HG02981 (cell line): ENCODE results near the gene INPP5D.
"Not testable (repeated sequence)": the region's sequence is repeated elsewhere in the genome, so short reads cannot be mapped to it uniquely, and the experiment has no call there.

Experiments used
- ATAC-seq: cut with Tn5 transposase; IDR thresholded peaks from one replicate; pipeline ENCODE4 v1.9.1; 2021; ENCODE audit warnings: mild to moderate bottlenecking, moderate library complexity; ENCODE audit not compliant: unreplicated experiment

Gene INPP5D

GRCh38 chr2:233140077-233140585, 80.0 kb downstream of the INPP5D start:
- ATAC-seq, result no peak

DNA sequence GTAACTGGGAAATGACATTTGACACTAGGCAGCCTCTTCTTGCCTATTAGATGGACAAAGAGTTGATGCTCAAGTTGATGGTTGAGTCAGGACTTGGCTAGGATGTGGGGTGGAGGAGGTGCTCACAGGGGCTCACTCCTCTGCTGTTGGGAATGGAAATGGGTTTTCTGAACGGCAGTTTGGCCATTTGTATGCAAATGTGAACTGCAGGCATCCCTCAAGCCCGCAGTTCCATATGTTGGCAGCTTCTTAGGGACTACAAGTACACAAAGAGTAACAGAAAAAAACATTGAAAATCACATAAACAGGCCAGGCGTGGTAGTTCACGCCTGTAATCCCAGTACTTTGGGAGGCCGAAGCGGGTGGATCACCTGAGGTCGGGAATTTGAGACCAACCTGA, 80.8 kb downstream of the INPP5D start:
- ATAC-seq, result no peak

DNA sequence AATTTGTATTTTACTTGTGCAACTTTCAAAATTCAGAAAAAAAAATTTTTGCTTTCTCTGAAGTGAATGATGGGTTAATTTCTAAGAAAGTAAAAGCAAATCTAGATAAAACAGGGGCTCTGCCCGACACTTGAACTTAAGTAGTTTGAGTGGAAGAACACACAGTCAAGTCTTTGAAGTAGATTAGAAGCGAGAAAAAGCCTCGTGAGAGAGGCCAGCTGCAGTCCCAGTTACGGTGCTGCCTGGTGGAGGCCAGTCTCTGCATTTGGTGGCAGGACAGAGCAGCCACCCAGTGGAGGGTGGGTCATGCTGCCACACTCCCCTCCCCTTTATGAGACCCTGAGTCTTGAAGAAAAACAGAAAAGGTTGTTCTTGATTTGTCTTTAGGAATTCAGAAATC, 81.8 kb downstream of the INPP5D start:
- ATAC-seq, result no peak

GRCh38 chr2:233142355-233142897, 82.3 kb downstream of the INPP5D start:
- peak; percentile 71 for ATAC-seq

GRCh38 chr2:233143700-233144331, 83.7 kb downstream of the INPP5D start:
- ATAC-seq, result no peak

DNA sequence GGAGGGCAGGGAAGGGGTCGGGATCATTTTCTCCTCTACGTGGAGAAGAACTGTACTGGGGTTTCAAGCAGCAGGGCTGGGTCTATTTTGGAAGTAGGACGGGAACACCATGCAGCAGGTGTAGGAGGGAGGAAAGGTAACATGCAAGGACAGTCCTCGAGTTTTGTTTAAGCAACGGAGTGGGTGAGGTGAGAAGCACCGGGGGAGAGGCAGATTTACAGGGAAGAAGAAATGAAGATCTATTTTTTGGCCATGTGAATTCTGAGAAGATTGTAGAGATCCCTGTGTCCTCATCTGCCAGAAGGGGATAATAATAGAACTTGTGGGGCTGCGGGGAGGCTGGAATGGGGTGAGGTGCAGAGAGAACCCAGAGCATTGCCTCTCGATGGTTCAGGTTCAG, 85.6 kb downstream of the INPP5D start:
- no peak for ATAC-seq

- ATAC-seq, result no peak
Observed at GRCh38 chr2:233146194-233146593, 86.1 kb downstream of the INPP5D start.

DNA sequence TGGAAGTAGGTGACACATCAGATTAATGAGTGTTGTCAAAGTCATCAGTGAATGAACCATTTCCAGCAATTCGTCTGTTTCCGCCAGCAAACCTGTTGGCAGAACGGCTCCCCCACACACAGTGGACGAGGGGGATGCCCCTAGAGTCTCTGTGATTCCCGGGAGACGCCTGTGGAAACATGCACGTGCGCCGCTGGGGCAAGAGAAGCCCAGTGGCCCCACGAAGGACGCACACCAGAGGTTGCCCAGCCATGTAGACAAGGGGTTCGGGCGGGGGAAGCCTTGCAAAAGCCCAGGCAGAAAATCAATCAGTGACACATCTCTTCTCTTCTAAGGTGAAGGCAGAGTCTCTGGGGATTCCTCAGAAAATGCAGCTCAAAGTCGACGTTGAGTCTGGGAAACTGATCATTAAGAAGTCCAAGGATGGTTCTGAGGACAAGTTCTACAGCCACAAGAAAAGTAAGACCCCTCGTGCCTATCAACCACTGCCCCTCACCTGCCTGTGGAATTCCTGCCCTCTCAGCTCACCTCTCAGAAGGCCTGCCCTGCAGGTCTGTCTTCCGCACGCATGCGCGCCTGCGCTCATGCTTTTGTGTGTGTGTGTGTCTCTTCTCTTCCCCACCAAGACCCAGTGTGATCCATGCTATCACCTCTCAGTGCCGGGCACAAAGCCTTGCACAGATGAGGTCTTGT, 87.1 kb downstream of the INPP5D start:
- ATAC-seq, result no peak

- no peak for ATAC-seq
Observed at GRCh38 chr2:233147829-233148167, 87.7 kb downstream of the INPP5D start.

- ATAC-seq, result no peak
Observed at GRCh38 chr2:233148354-233148753, 88.2 kb downstream of the INPP5D start.

- ATAC-seq, result no peak
Observed at GRCh38 chr2:233152541-233152940, 92.4 kb downstream of the INPP5D start.

DNA sequence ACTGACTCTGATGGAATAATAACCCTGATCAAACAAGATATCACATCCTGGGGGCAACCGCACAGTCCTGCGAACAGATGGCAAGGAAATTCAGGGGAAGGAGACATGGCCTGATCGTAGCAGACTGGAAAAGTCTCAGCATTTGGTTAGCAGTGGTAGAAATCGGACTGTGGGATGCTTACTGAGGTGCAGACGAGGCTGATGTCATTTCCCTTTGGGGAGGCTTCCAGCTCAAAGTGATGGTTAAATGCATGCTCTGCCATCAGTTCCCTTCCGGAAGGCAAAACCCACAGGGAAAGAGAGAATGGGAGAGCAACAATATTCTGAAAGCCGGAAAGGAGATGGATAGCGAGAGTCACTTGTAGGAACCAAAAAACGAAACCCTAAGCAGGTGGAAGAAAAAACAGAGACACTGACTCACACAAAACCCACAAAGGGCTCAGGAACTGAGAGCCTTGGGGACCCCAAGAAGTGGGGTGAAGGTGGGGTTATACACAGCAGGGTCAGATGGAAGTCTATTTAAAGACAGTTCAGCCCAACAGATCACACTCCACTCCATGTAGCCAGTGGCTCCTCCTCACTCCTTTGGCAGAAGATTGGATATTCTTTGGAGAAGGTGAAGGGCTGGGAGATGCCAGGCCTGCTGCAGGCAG, 93.1 kb downstream of the INPP5D start:
- no peak for ATAC-seq

- ATAC-seq, result no peak
Observed at GRCh38 chr2:233156001-233156400, 95.9 kb downstream of the INPP5D start.

DNA sequence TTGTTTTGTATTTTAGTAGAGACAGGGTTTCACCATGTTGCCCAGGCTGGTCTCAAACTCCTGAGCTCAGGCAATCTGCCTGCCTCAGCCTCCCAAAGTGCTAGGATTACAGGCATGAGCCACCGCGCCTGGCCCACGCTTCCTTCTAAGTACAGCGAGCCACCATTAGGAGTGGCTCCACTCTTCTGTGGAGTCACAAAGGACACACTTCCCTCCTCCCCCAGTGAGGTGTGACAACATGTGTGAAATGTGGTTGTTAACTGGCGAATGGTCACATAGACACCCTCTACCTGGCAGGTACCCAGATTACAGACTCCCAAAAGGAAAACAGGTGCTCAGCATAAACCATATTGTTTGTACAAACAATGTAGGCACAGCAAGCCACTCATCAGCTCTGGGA, 96.3 kb downstream of the INPP5D start:
- ATAC-seq, result not testable (repeated sequence)

- ATAC-seq, result no peak
Observed at GRCh38 chr2:233161730-233162129, 101.6 kb downstream of the INPP5D start.

GRCh38 chr2:233162770-233163169, 102.6 kb downstream of the INPP5D start:
- ATAC-seq, result no peak

DNA sequence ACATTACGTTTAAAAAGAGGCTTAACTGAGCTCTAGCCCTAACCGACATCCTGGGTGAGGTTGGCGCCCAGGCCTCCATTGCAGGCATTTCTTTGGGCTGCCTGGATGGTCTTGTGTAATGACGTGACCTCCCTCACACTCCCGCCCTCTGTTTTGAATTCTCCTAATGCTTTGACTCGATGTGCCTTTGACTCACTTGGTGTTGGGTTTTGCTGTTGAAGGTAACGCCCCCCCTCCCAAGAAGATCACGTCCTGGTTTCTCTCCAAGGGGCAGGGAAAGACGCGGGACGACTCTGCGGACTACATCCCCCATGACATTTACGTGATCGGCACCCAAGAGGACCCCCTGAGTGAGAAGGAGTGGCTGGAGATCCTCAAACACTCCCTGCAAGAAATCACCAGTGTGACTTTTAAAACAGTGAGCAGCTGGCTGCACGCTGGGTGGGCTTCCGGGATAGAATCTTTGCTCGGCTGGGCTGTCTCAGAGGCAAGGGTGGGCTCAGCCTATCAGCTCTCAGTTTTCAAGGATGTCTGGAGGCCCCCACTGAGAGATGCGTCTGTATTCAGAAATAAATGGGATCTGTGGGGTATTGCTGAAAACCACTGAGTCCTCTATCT, 103.5 kb downstream of the INPP5D start:
- ATAC-seq, result no peak

DNA sequence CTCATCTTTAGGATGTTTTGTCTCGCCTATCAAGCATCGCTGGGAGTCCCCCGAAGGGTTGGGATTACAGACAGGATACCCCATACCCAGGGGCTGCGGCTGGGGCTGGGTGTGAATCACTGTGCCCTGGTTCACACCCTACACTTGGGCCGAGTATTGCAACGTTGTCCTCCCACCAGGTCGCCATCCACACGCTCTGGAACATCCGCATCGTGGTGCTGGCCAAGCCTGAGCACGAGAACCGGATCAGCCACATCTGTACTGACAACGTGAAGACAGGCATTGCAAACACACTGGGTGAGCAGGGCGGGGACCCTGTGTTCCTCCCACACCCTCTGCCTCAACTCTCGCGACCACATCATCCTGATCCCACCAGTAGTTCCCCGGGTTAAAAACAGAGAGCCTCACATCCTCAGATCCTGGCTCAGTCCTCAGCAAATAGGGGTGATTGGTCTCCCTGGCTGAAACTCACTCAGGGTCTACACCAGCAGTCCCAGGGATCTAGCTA, 104.0 kb downstream of the INPP5D start:
- no peak for ATAC-seq

DNA sequence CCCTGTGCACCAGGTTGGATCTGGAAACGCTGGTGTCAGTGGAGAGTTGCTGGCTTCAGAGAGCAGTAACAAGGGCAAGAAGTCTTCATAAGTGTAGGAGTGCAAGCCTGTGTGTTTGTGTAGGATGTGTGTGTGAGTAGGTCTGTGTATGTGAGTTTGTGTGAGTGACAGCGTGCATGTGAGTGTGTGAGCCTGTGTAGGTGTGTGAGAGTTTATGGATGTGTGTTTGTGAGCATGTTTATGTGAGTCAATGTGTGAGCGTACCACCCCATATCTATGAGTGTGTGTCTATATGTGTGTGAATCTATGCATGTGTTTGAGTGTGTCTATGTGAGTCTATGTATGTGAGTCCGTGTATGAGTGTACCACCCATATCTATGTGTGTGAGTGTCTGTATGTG, 104.8 kb downstream of the INPP5D start:
- ATAC-seq, result no peak

DNA sequence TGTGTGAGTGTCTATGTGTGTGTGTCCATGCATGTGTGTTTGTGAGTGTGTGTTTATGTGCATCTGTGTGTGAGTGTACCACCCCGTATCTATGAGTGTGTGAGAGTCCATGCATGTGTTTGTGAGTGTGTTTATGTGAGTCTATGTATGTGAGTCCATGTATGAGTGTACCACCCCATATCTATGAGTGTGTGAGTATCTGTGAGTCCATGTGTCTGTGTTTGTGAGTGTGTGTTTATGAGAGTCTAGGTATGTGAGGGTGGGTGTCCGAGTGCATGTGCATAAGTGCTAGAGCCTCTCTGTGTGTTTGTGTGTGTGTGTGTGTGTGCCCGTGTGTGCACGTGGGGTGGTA, 105.4 kb downstream of the INPP5D start:
- ATAC-seq, result no peak

DNA sequence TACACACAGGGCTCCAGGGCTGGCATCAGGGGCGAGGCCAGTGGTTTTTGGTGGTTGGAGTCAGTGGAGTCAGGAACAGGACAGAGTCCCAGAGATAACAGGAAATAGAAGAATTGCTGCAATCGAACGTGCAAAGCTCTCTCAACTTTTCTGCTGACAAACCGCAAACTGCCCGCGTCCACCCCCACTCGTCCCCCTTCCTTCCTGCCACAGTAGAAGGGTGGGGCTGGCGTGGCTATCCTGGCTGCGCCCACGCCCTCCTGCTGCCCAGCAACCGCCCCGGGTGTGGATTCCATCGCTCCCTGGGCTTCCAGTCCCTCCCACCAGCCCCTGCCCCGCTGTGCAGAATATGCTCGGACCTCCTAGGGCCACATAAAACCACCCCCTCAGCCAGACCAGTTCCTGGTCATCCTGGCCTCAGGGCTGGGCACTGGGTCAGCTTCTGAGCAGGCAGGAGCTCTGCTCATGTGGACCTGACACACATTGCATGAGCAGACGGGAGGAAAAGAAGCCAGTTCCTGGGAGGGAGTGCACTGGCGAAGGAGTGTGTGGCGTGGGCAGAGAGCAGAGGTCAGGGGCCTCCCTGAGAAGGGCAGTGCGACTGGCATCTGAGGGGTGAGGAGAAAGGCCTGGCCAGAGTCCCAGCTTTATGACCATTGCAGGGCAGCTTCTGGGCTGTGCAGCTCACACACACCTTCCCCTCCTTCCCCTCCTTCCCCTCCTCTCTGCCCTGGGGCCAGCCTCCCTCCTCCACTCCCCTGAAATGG, 105.9 kb downstream of the INPP5D start:
- ATAC-seq, result no peak
